Measurements from ENCODE around the gene STON2.

Gene STON2

GRCh38 chr14:81423504-81423903, 23.4 kb upstream of the STON2 start:
- DNase-seq (ENCODE audit: low read depth) = no peak
- no peak for TF ChIP-seq CTCF (IDR thresholded peaks at IDR 0.05; ENCODE audit: low read length, missing control alignments)
- no peak overlapping the region for H3K4me3 ChIP-seq (replicated peaks; ENCODE audit: low read depth, low read length)

DNA sequence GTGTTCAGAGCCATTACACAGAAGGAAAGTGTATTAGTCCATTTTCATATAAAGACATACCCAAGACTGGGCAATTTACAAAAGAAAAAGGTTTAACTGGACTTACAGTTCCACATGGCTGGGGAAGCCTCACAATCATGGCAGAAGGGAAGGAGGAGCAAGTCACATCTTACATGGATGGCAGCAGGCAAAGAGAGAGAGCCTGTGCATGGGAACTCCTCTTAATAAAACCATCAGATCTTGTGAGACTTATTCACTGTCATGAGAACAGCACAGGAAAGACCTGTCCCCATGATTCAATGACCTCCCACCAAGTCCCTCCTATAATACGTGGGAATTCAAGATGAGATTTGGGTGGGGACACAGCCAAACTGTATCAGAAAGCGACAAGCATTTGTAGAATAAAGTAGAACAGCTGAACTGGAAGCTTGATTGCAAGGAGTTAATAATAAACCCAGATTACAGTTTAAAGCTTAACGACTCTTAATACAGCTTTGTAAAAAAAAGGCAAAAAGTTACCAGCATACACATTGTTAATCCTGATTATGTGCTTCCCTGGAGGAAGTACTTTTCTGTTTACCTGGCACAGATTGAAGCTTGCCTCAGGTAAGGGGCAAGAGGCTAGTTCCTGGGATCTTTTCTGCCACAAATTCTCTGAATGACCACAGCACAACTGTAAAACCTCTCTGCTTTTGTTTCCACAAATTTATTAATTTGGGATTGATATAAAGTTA, 18.1 kb upstream of the STON2 start:
- no peak for DNase-seq (ENCODE audit: low read depth)
- TF ChIP-seq CTCF (IDR thresholded peaks at IDR 0.05; ENCODE audit: low read length, missing control alignments) = no peak

DNA sequence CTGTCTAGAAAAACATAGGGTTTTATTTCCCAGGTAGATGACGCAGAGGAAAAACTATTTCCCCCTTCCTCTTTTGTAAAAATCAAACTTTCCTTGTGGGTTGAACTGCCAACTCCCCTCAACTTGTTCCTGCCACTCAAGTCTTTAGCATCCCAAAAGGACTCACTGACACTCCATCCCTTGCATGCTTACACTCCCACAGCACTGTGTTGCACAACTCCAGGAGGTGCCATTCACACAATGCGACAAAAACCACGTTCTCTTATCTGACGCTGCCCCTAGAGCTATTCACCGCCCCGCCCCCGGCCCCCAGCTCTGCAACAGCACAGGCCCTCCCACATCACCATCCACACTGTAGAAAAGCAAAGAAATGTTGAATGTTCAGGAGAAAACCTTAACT, 16.9 kb upstream of the STON2 start:
- DNase-seq (ENCODE audit: low read depth) = no peak
- no peak overlapping the region for H3K4me3 ChIP-seq (replicated peaks; ENCODE audit: low read depth, low read length)
- no peak for TF ChIP-seq CTCF (IDR thresholded peaks at IDR 0.05; ENCODE audit: low read length, missing control alignments)

More for the DNA sequence above, 18.1 kb upstream of the STON2 start:
- no peak overlapping the region for H3K4me3 ChIP-seq (replicated peaks; ENCODE audit: low read depth, low read length)

DNA sequence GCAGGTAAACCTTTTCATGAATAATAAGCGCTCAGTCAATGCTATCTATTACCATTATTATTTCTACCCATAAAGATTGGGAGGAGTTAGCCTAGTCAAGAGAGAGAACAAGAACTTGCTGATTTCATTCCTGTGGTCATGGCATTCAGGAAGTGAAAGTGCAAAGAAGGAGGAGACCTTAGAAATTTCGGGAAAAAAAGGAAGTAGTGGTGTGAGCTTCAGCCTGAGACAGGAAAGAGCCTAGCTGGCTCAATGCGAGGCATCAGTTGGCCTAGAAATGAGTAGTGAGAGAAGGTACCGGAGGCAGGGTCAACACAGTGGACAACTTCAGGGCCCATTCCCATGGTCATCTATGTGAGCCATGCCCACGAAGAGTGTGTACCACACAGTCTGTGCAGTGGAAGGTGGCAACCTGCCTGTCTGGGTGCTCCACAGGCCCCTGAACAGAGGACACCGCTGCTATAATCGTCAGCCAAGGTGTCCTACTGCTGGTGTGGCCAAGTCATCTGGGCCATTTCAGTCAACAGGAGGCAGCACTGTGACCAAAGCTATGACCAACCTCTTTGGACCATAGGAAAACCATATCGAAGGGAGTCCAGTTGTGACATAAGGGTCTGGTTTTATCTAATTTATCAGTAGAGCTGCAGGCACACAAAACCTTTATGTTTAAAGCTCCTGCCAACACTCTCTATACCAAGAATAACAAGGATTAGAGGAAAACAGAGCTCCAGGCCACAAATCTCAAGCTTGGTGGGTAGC, 16.2 kb upstream of the STON2 start:
- no peak for TF ChIP-seq CTCF (IDR thresholded peaks at IDR 0.05; ENCODE audit: low read length, missing control alignments)
- H3K4me3 ChIP-seq (replicated peaks; ENCODE audit: low read depth, low read length) = no peak overlapping the region
- DNase-seq (ENCODE audit: low read depth) = no peak

DNA sequence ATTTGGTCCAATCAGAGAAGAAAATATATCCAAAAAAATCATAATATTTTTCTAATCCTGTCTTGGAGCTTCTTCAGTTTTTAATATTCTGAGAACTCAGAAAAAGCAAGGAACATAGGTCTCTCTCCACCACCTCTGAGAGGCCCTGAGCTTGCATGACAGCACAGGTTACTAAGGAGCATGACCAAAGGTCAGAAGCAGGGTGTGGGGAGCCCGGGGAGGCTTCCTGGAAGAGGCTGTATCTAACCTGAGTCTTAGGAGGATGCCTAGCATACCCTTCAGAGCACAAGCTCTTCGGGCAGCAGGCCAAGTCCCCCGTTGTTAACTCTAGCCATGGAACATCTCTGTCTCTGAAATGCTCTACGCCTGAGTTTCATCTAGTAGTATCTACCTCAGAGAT, 15.7 kb upstream of the STON2 start:
- DNase-seq (ENCODE audit: low read depth) = no peak

DNA sequence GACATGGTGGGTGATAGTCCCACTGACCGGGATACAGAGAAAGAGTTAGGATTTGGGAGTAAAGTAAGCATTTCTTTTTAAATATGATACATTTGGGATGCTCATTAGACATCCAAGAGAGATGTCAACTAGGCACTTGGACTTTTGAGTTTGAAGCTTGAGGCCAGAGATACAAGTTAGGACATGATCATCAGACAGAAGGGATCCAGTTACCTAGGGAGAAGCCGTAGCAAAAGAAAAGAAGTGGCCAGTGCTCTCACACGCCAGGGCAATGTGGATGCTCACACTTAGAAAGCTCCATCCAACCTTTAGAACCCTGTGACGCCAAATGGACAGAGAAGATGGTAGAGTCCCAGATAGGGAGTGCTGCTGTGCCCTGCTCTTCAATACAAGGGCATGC, 14.0 kb upstream of the STON2 start:
- no peak overlapping the region for H3K4me3 ChIP-seq (replicated peaks; ENCODE audit: low read depth, low read length)
- no peak for TF ChIP-seq CTCF (IDR thresholded peaks at IDR 0.05; ENCODE audit: low read length, missing control alignments)
- DNase-seq (ENCODE audit: low read depth) = no peak

More for the DNA sequence above, 15.7 kb upstream of the STON2 start:
- no peak overlapping the region for H3K4me3 ChIP-seq (replicated peaks; ENCODE audit: low read depth, low read length)
- TF ChIP-seq CTCF (IDR thresholded peaks at IDR 0.05; ENCODE audit: low read length, missing control alignments) = no peak

Data from fibroblast of pulmonary artery (primary cell).